HCT116 (cell line): Measurements from ENCODE around the gene IFIT3. TPM values are rescaled to one million over a fixed set of nuclear protein-coding genes. Genes with fewer than 3 reads are reported as not detected.

Source experiments
- ATAC-seq: fragments of 200-7000 bp; cut with Tn5 transposase; 2 replicates; pipeline ENCODE4 v1.9.1; 2020; ENCODE audit warnings: mild to moderate bottlenecking, moderate library complexity
- BruUV-seq: library from RNA; stranded (reverse); fragments of 400-500 nt; replicated peaks from 2 replicates; lab custom pipeline; 2021; lab: Mats Ljungman, UMichigan
- CTCF ChIA-PET: fragments of 300-600 bp; sonication (Branson Sonifier 250); formaldehyde crosslinking; loops from one replicate; lab custom pipeline; 2021; ENCODE audit warnings: antibody characterized with exemption; lab: Charles Lee
- POLR2A ChIA-PET: fragments of 300-600, 350-600 bp; sonication (Branson Sonifier 250); formaldehyde crosslinking; loops from one replicate; lab custom pipeline; 2021; ENCODE audit warnings: antibody characterized with exemption; lab: Charles Lee
- RAD21 ChIA-PET, 2 experiments: fragments of 300-600 bp; sonication (Branson Sonifier 250); formaldehyde crosslinking; loops; one replicate each; lab custom pipeline; 2023; ENCODE audit warnings: low total read pairs in 2 of 2; ENCODE audit not compliant: uncharacterized antibody in 2 of 2, unreplicated experiment in 2 of 2, low non-redundant PET in 1 of 2; lab: Charles Lee
- DNase-seq: peaks from one replicate; pipeline ENCODE4 v3.0.0-alpha.2; 2010; ENCODE audit warnings: low read depth, low spot score
- H2AFZ ChIP-seq: fragments of 200-600 bp; shearing (Covaris generic), sonication (generic); 2 replicates; pipeline ENCODE4 v1.6.1; 2017; ENCODE audit warnings: low read depth, mixed run types, mixed read lengths, antibody characterized with exemption, low read length; ENCODE audit not compliant: poor library complexity, severe bottlenecking
- H3K27ac ChIP-seq: 2 replicates; pipeline ENCODE4 v1.5.1; 2012; ENCODE audit warnings: low read depth, low read length
- H3K27me3 ChIP-seq: fragments of 200-600 bp; sonication (generic); 2 replicates; pipeline ENCODE4 v1.6.1; 2016; ENCODE audit warnings: mixed run types, low read length, mixed read lengths; ENCODE audit not compliant: insufficient read depth
- H3K36me3 ChIP-seq, 2 experiments: fragments of 200-500 bp in 1 of 2; fragments of 200-600 bp in 1 of 2; sonication (Bioruptor generic) in 1 of 2; sonication (generic) in 1 of 2; 2 replicates each; pipeline versions ENCODE4 v1.5.1 to v1.6.1; 2014 to 2016; ENCODE audit warnings: low read length in 2 of 2, inconsistent platforms in 1 of 2, mixed read lengths in 1 of 2, mixed run types in 1 of 2; ENCODE audit not compliant: insufficient read depth in 2 of 2, control insufficient read depth in 1 of 2
- H3K4me1 ChIP-seq, 2 experiments: fragments of 200-600 bp in 1 of 2; sonication (generic) in 1 of 2; 2 replicates each; pipeline versions ENCODE4 v1.5.1 to v1.6.1; 2012 to 2017; ENCODE audit warnings: low read length in 2 of 2, inconsistent platforms in 1 of 2, mild to moderate bottlenecking in 1 of 2, mixed read lengths in 1 of 2, mixed run types in 1 of 2, moderate library complexity in 1 of 2; ENCODE audit not compliant: insufficient read depth in 2 of 2, control insufficient read depth in 1 of 2
- H3K4me2 ChIP-seq: fragments of 200-600 bp; sonication (generic); 2 replicates; pipeline ENCODE4 v1.6.1; 2017; ENCODE audit warnings: mixed run types, low read length, mixed read lengths
- H3K4me3 ChIP-seq, 2 experiments: fragments of 200-600 bp in 1 of 2; sonication (generic) in 1 of 2; replicated peaks in 1 of 2; 2 replicates each; pipeline ENCODE4 v1.5.1; 2011 to 2016; ENCODE audit warnings: low read length in 2 of 2, control low read depth in 1 of 2, low read depth in 1 of 2, mild to moderate bottlenecking in 1 of 2, mixed read lengths in 1 of 2, mixed run types in 1 of 2
- H3K79me2 ChIP-seq: fragments of 200-600 bp; sonication (generic); 2 replicates; pipeline ENCODE4 v1.6.1; 2017; ENCODE audit warnings: mild to moderate bottlenecking, mixed run types, low read length, moderate library complexity, mixed read lengths; ENCODE audit not compliant: insufficient read depth
- H3K9ac ChIP-seq: fragments of 200-600 bp; sonication (generic); 2 replicates; pipeline ENCODE4 v1.6.1; 2016; ENCODE audit warnings: low read length, mixed read lengths
- H3K9me2 ChIP-seq: fragments of 200-600 bp; sonication (generic), shearing (Covaris generic); 2 replicates; pipeline ENCODE4 v1.6.1; 2017; ENCODE audit warnings: mixed run types, mild to moderate bottlenecking, moderate library complexity; ENCODE audit not compliant: insufficient read depth
- H3K9me3 ChIP-seq, 2 experiments: fragments of 200-500 bp in 1 of 2; fragments of 200-600 bp in 1 of 2; sonication (Bioruptor generic) in 1 of 2; sonication (generic) in 1 of 2; 2 replicates each; pipeline ENCODE4 v1.6.1; 2014 to 2017; ENCODE audit warnings: low read length in 2 of 2, mixed read lengths in 2 of 2, inconsistent platforms in 1 of 2, low read depth in 1 of 2, mild to moderate bottlenecking in 1 of 2, mixed run types in 1 of 2, moderate library complexity in 1 of 2; ENCODE audit not compliant: control insufficient read depth in 1 of 2, insufficient read depth in 1 of 2
- H4K20me1 ChIP-seq: fragments of 200-600 bp; sonication (generic), shearing (Covaris generic); 2 replicates; pipeline ENCODE4 v1.6.1; 2017; ENCODE audit warnings: mixed run types, mild to moderate bottlenecking, moderate library complexity; ENCODE audit not compliant: insufficient read depth
- ATF3 ChIP-seq: IDR thresholded peaks from 2 replicates; pipeline ENCODE4 v1.6.1; 2012
- CBX3 ChIP-seq: IDR thresholded peaks from 2 replicates; pipeline ENCODE4 v1.6.1; 2012; ENCODE audit warnings: low read depth
- CTCF ChIP-seq, 3 experiments: fragments of 200-600 bp in 1 of 3; sonication (generic) in 1 of 3; IDR thresholded peaks in 2 of 3; conservative IDR thresholded peaks in 1 of 3; 2 replicates each; pipeline ENCODE4 v1.5.1; 2012 to 2017; ENCODE audit warnings: low read depth in 2 of 3, low read length in 2 of 3, antibody characterized with exemption in 1 of 3, borderline replicate concordance in 1 of 3, control low read depth in 1 of 3, mild to moderate bottlenecking in 1 of 3, mixed read lengths in 1 of 3, mixed run types in 1 of 3, moderate library complexity in 1 of 3; ENCODE audit not compliant: insufficient read depth in 1 of 3
- EZH2 ChIP-seq: fragments of 200-600 bp; sonication (generic); IDR thresholded peaks from 2 replicates; pipeline ENCODE4 v1.6.1; 2017; ENCODE audit warnings: antibody characterized with exemption, mixed run types
- FOSL1 ChIP-seq: IDR thresholded peaks from 2 replicates; pipeline ENCODE4 v1.6.1; 2012; ENCODE audit warnings: low read depth
- JUND ChIP-seq: IDR thresholded peaks from 2 replicates; pipeline ENCODE4 v1.6.1; 2012
- MAX ChIP-seq: IDR thresholded peaks from 2 replicates; pipeline ENCODE4 v1.6.1; 2012
- POLR2A ChIP-seq: IDR thresholded peaks from 2 replicates; pipeline ENCODE4 v1.7.0; 2011; ENCODE audit warnings: borderline replicate concordance; ENCODE audit not compliant: insufficient read depth, insufficient read length; ENCODE audit errors: extremely low read depth
- POLR2AphosphoS5 ChIP-seq: IDR thresholded peaks from 2 replicates; pipeline ENCODE4 v1.6.1; 2011; ENCODE audit warnings: mild to moderate bottlenecking, low read depth, low read length, moderate library complexity
- SIN3A ChIP-seq: IDR thresholded peaks from 2 replicates; pipeline ENCODE4 v1.6.1; 2012; ENCODE audit warnings: low read depth
- SP1 ChIP-seq: IDR thresholded peaks from 2 replicates; pipeline ENCODE4 v1.6.1; 2012; ENCODE audit warnings: low read depth
- SRF ChIP-seq: IDR thresholded peaks from 2 replicates; pipeline ENCODE4 v1.6.1; 2012; ENCODE audit warnings: low read depth
- TCF7L2 ChIP-seq: IDR thresholded peaks from 2 replicates; pipeline ENCODE4 v1.7.0; 2011; ENCODE audit warnings: borderline replicate concordance, inconsistent platforms; ENCODE audit not compliant: insufficient read depth, insufficient read length; ENCODE audit errors: extremely low read depth
- YY1 ChIP-seq: IDR thresholded peaks from 2 replicates; pipeline ENCODE4 v1.6.1; 2011; ENCODE audit warnings: low read length, low read depth, moderate library complexity, mild to moderate bottlenecking; ENCODE audit not compliant: insufficient replicate concordance; ENCODE audit errors: extremely low read depth
- ZNF274 ChIP-seq: fragments of 200-500 bp; sonication (Bioruptor generic); IDR thresholded peaks from 2 replicates; pipeline ENCODE4 v1.6.1; 2014; ENCODE audit warnings: mild to moderate bottlenecking, low read depth, low read length, inconsistent platforms
- intact Hi-C: fragments of 100-400 bp; cut with micrococcal nuclease; formaldehyde crosslinking; loops from 2 replicates; pipeline ENCODE4 v1.10.0; 2022
- total RNA-seq: library from RNA; stranded (reverse); gene quantifications from one replicate; pipeline ENCODE4 v1.2.1, GENCODE V29; 2021; ENCODE audit not compliant: unreplicated experiment

The IFIT3 gene
- total RNA-seq, 1 experiment from 2014 or later: 1.1 TPM

GRCh38 chr10:89345367-89346000 lies 17.7 kb downstream of the IFIT3 start:
- no peaks in the 10 kb centered on the region for H3K4me1 ChIP-seq
- H3K4me2 ChIP-seq: no peak overlapping the region
- H3K36me3 ChIP-seq: no peaks in the 10 kb centered on the region
- ChIA-PET CTCF (interaction anchor here (1.2 kb wide), 1 partner anchor 24 kb away, joined by 3 read pairs; no protein-coding TSS in a partner anchor), POLR2A (no interaction called here), RAD21 (no interaction called here)
- intact Hi-C loops: no loop called here
- no peak overlapping the region for H3K9ac ChIP-seq
- H3K4me3 ChIP-seq: no peak overlapping the region
- no peak overlapping the region for H3K27ac ChIP-seq
- ATAC-seq: no peak
- TF ChIP-seq POLR2AphosphoS5 (no peak), SP1 (no peak), YY1 (no peak), CBX3 (no peak), CTCF (IDR thresholded peaks at IDR 0.05 in 2 of 3, conservative IDR thresholded peaks at IDR 0.05 in 1 of 3; ENCODE audit: borderline replicate concordance in 1 of 3, insufficient read depth in 1 of 3, low read depth in 2 of 3, low read length in 2 of 3) (no peak), ZNF274 (no peak), MAX (no peak), JUND (no peak), TCF7L2 (no peak), SIN3A (no peak), ATF3 (no peak), POLR2A (no peak), EZH2 (no peak), FOSL1 (no peak), SRF (no peak)
- H3K27me3 ChIP-seq: no peaks in the 10 kb centered on the region
- DNase-seq: no peak
- no peaks in the 10 kb centered on the region for H3K9me3 ChIP-seq
- no peak overlapping the region for H2AFZ ChIP-seq
- H4K20me1 ChIP-seq: no peaks in the 10 kb centered on the region
- no TSS peak for BruUV-seq
- H3K9me2 ChIP-seq: no peaks in the 10 kb centered on the region
- H3K79me2 ChIP-seq: no peaks in the 10 kb centered on the region
